HepG2 (cell line): Measurements from ENCODE around the gene EGFLAM. TPM values are rescaled to one million over a fixed set of nuclear protein-coding genes. Genes with fewer than 3 reads are reported as not detected.

Experiments
- ATAC-seq: fragments of 200-7000 bp; cut with Tn5 transposase; 3 replicates; pipeline ENCODE4 v1.9.1; 2020; ENCODE audit warnings: mild to moderate bottlenecking, moderate library complexity
- BruUV-seq: library from RNA; stranded (reverse); fragments of 400-500 nt; replicated peaks from 2 replicates; lab custom pipeline; 2021; lab: Mats Ljungman, UMichigan
- CTCF ChIA-PET: fragments of 300-600 bp; formaldehyde crosslinking; extraction: SDS; loops from one replicate; lab custom pipeline; 2021; ENCODE audit warnings: low total read pairs, inconsistent platforms, low intra/inter-chr PET ratio; lab: Yijun Ruan, JAX
- POLR2A ChIA-PET: fragments of 350-600 bp; sonication (Branson Sonifier 250); formaldehyde crosslinking; loops from one replicate; lab custom pipeline; 2020; ENCODE audit warnings: antibody characterized with exemption, inconsistent platforms; lab: Yijun Ruan, JAX
- DNase-seq: peaks from one replicate; pipeline ENCODE4 v3.0.0-alpha.2; 2015; ENCODE audit warnings: low spot score
- FAIRE-seq: peaks from 3 replicates; lab custom pipeline; 2011; peaks lifted over from hg19 to GRCh38; lab: Jason Lieb, UNC
- H2AFZ ChIP-seq: one replicate; pipeline ENCODE4 v1.6.1; 2011; ENCODE audit warnings: low read length, inconsistent platforms
- H3K27ac ChIP-seq: fragments of 300-600 bp; 3 replicates; pipeline ENCODE4 v1.8.0; 2011; ENCODE audit warnings: mixed run types, mild to moderate bottlenecking, mixed read lengths, low read length, inconsistent platforms; ENCODE audit not compliant: insufficient read depth; ENCODE audit errors: extremely low read length
- H3K27me3 ChIP-seq, 2 experiments: fragments of 200-600 bp in 1 of 2; 2 replicates in 1 of 2; 3 replicates in 1 of 2; pipeline versions ENCODE4 v1.6.0 to v1.8.0; 2011; ENCODE audit warnings: low read length in 2 of 2, mild to moderate bottlenecking in 2 of 2, moderate library complexity in 2 of 2, inconsistent platforms in 1 of 2; ENCODE audit not compliant: insufficient read depth in 2 of 2, control insufficient read depth in 1 of 2
- H3K36me3 ChIP-seq, 2 experiments: fragments of 200-600 bp in 1 of 2; replicated peaks in 1 of 2; 2 replicates in 1 of 2; 3 replicates in 1 of 2; pipeline versions ENCODE4 v1.5.1 to v1.8.0; 2011; ENCODE audit warnings: low read length in 2 of 2, inconsistent platforms in 1 of 2; ENCODE audit not compliant: insufficient read depth in 2 of 2, control insufficient read depth in 1 of 2
- H3K4me1 ChIP-seq: 2 replicates; pipeline ENCODE4 v1.5.1; 2012; ENCODE audit warnings: low read length, inconsistent platforms; ENCODE audit not compliant: insufficient read depth
- H3K4me2 ChIP-seq: 2 replicates; pipeline ENCODE4 v1.6.0; 2011; ENCODE audit warnings: low read depth, low read length, inconsistent platforms
- H3K4me3 ChIP-seq, 3 experiments: fragments of 200-600 bp in 1 of 3; sonication (generic), shearing (Covaris generic) in 1 of 3; replicated peaks in 1 of 3; 2 replicates each; pipeline ENCODE4 v1.5.1; 2011 to 2016; ENCODE audit warnings: low read length in 3 of 3, inconsistent platforms in 2 of 3, low read depth in 2 of 3, mild to moderate bottlenecking in 2 of 3, control low read depth in 1 of 3, mixed read lengths in 1 of 3; ENCODE audit not compliant: insufficient read depth in 1 of 3
- H3K79me2 ChIP-seq: one replicate; pipeline ENCODE4 v1.6.1; 2011; ENCODE audit warnings: low read length, inconsistent platforms; ENCODE audit not compliant: insufficient read depth
- H3K9ac ChIP-seq: 2 replicates; pipeline ENCODE4 v1.6.0; 2011; ENCODE audit warnings: mild to moderate bottlenecking, low read depth, low read length, inconsistent platforms; ENCODE audit not compliant: insufficient read depth
- H3K9me3 ChIP-seq: 2 replicates; pipeline ENCODE4 v1.5.1; 2012; ENCODE audit warnings: mild to moderate bottlenecking, low read length
- H4K20me1 ChIP-seq: 2 replicates; pipeline ENCODE4 v1.6.0; 2011; ENCODE audit warnings: inconsistent platforms, mild to moderate bottlenecking, low read length, moderate library complexity; ENCODE audit not compliant: insufficient read depth
- CEBPB ChIP-seq: IDR thresholded peaks from 2 replicates; pipeline ENCODE4 v1.6.1; 2011; ENCODE audit warnings: low read depth, low read length, improper control_type of control experiment, borderline replicate concordance
- NFAT5 ChIP-seq: sonication (generic); formaldehyde crosslinking; IDR thresholded peaks from 2 replicates; pipeline ENCODE4 v1.4.0; 2020; ENCODE audit warnings: missing genetic modification reagents
- TRAFD1 ChIP-seq: sonication (generic); formaldehyde crosslinking; IDR thresholded peaks from 2 replicates; pipeline ENCODE4 v1.5.1; 2020; ENCODE audit warnings: missing genetic modification reagents, mild to moderate bottlenecking, borderline replicate concordance
- WGBS: methylation state at CpG from one replicate; pipeline ENCODE4 v1.1.6; 2017; ENCODE audit warnings: low lambda C conversion rate; 5-methylcytosine and 5-hydroxymethylcytosine counted together
- in situ Hi-C: cut with HindIII; loops from 2 replicates; pipeline ENCODE4 v1.10.0; 2017; ENCODE audit warnings: low pct_unique_long_range_greater_than_20kb; ENCODE audit not compliant: extremely low pct_ligation_motif_present
- intact Hi-C: fragments of 100-400 bp; cut with micrococcal nuclease; formaldehyde crosslinking; loops from one replicate; pipeline ENCODE4 v1.10.0; 2022; ENCODE audit not compliant: unreplicated experiment
- polyA plus RNA-seq, 8 experiments: library from polyadenylated mRNA; depleted of rRNA in 3 of 8; stranded (reverse) in 7 of 8; unstranded in 1 of 8; fragments of >200 nt; fragmentation: Illumina TruSeq in 4 of 8; extraction: Trizol in 4 of 8; gene quantifications; 2 replicates each; pipeline versions ENCODE4 v1.2.1 to v1.2.3, GENCODE V29; 2011 to 2016; ENCODE audit warnings: low read depth in 4 of 8, missing spikeins in 1 of 8, mixed read lengths in 1 of 8; ENCODE audit not compliant: insufficient read depth in 1 of 8
- total RNA-seq, 5 experiments: library from RNA; depleted of rRNA; stranded (reverse); fragments of >200 nt; fragmentation: Illumina TruSeq; extraction: Trizol; gene quantifications; 2 replicates each; pipeline ENCODE4 v1.2.3, GENCODE V29; 2016; ENCODE audit warnings: low read depth in 1 of 5

Gene EGFLAM
- total and polyA plus RNA-seq, 2 of the 13 experiments (the other 11 are each of a cell fraction or from before 2014, with no cell fraction given): not detected

GRCh38 chr5:38401145-38401544 lies 142.8 kb downstream of the EGFLAM start:
- TF ChIP-seq TRAFD1 (CRISPR knock-in tag): no peak
- no peak for TF ChIP-seq NFAT5
- TF ChIP-seq CEBPB: peak; percentile 18; the same call in 1 of the 2 replicates
- H3K9ac ChIP-seq: no peak overlapping the region
- peaks cover 0 to 16% of the 10 kb centered on the region in 2 experiments; a peak in 2 of 5 replicates for H3K27me3 ChIP-seq
- no peaks in the 10 kb centered on the region for H3K79me2 ChIP-seq
- H3K9me3 ChIP-seq: no peaks in the 10 kb centered on the region
- intact Hi-C loops: no loop called here
- ChIA-PET CTCF (no interaction called here), POLR2A (no interaction called here)
- WGBS: 0% methylated on average over 1 of the region's 1 CpG
- FAIRE-seq: no peak
- no peaks in the 10 kb centered on the region for H3K4me1 ChIP-seq
- H3K4me3 ChIP-seq: no peak overlapping the region
- BruUV-seq: no TSS peak
- H2AFZ ChIP-seq: no peak overlapping the region
- in situ Hi-C loops: loop anchor here (5.0 kb wide), 1 partner anchor 194 kb away; no protein-coding TSS in a partner anchor
- no peak overlapping the region for H3K27ac ChIP-seq
- H3K36me3 ChIP-seq: no peaks in the 10 kb centered on the region
- H4K20me1 ChIP-seq: no peaks in the 10 kb centered on the region
- no peak for ATAC-seq
- H3K4me2 ChIP-seq: no peak overlapping the region
- DNase-seq: no peak
